Liver (tissue), 9 donors: ENCODE results near the gene AKNA. TPM values are rescaled to one million over a fixed set of nuclear protein-coding genes. Genes with fewer than 3 reads are reported as not detected.

Source experiments
- DNase-seq: peaks from one replicate; pipeline ENCODE4 v3.0.0-alpha.2; 2017; ENCODE audit warnings: low spot score
- H3K27ac ChIP-seq, 2 donors: one replicate each; pipeline ENCODE4 v1.7.0; 2013; ENCODE audit warnings: inconsistent platforms in 2 of 2, low read length in 2 of 2, control low read depth in 1 of 2, low read depth in 1 of 2, mild to moderate bottlenecking in 1 of 2
- H3K27me3 ChIP-seq, 4 donors: one replicate each; pipeline versions ENCODE4 v1.6.1 to v1.7.0; 2013; ENCODE audit warnings: low read length in 3 of 4, inconsistent platforms in 1 of 4, mild to moderate bottlenecking in 1 of 4, moderate library complexity in 1 of 4; ENCODE audit not compliant: control insufficient read depth in 4 of 4, insufficient read depth in 4 of 4
- H3K36me3 ChIP-seq, 4 donors: one replicate each; pipeline versions ENCODE4 v1.6.1 to v1.7.0; 2013; ENCODE audit warnings: low read length in 3 of 4, mild to moderate bottlenecking in 3 of 4, low read depth in 1 of 4, moderate library complexity in 1 of 4; ENCODE audit not compliant: control insufficient read depth in 4 of 4, insufficient read depth in 3 of 4
- H3K4me1 ChIP-seq, 4 donors: one replicate each; pipeline versions ENCODE4 v1.6.1 to v1.7.0; 2013; ENCODE audit warnings: low read length in 3 of 4, mild to moderate bottlenecking in 3 of 4, moderate library complexity in 1 of 4; ENCODE audit not compliant: control insufficient read depth in 4 of 4, insufficient read depth in 4 of 4
- H3K4me3 ChIP-seq, 3 donors: one replicate each; pipeline versions ENCODE4 v1.6.1 to v1.7.0; 2013; ENCODE audit warnings: low read length in 3 of 3, control low read depth in 1 of 3, low read depth in 1 of 3, mild to moderate bottlenecking in 1 of 3
- H3K9ac ChIP-seq, 2 donors: one replicate each; pipeline ENCODE4 v1.7.0; 2013; ENCODE audit warnings: low read length in 2 of 2, mild to moderate bottlenecking in 2 of 2, moderate library complexity in 2 of 2, control low read depth in 1 of 2, low read depth in 1 of 2
- H3K9me3 ChIP-seq, 4 donors: one replicate each; pipeline versions ENCODE4 v1.6.1 to v1.7.0; 2013; ENCODE audit warnings: low read length in 3 of 4; ENCODE audit not compliant: control insufficient read depth in 4 of 4
- EGR1 ChIP-seq, 2 donors: IDR thresholded peaks; 2 replicates each; pipeline ENCODE4 v1.6.1; 2016 to 2018; ENCODE audit warnings: antibody characterized with exemption in 2 of 2, low read depth in 2 of 2
- FOXA1 ChIP-seq: IDR thresholded peaks from 2 replicates; pipeline ENCODE4 v1.6.1; 2016; ENCODE audit warnings: antibody characterized with exemption
- FOXA2 ChIP-seq: IDR thresholded peaks from 2 replicates; pipeline ENCODE4 v1.6.1; 2016; ENCODE audit warnings: antibody characterized with exemption
- GABPA ChIP-seq, 2 donors: IDR thresholded peaks in 1 of 2; conservative IDR thresholded peaks in 1 of 2; 2 replicates each; pipeline ENCODE4 v1.6.1; 2016; ENCODE audit warnings: antibody characterized with exemption in 2 of 2, mild to moderate bottlenecking in 1 of 2, moderate library complexity in 1 of 2
- HNF4A ChIP-seq, 2 donors: conservative IDR thresholded peaks; 2 replicates each; pipeline ENCODE4 v1.6.1; 2016; ENCODE audit warnings: antibody characterized with exemption in 2 of 2, mild to moderate bottlenecking in 2 of 2
- HNF4G ChIP-seq: IDR thresholded peaks from 2 replicates; pipeline ENCODE4 v1.6.1; 2016; ENCODE audit warnings: antibody characterized with exemption
- JUND ChIP-seq, 2 donors: IDR thresholded peaks; 2 replicates each; pipeline ENCODE4 v1.6.1; 2016; ENCODE audit warnings: antibody characterized with exemption in 2 of 2
- NR2F2 ChIP-seq: IDR thresholded peaks from 2 replicates; pipeline ENCODE4 v1.6.1; 2016; ENCODE audit warnings: antibody characterized with exemption
- RAD21 ChIP-seq, 2 donors: IDR thresholded peaks; 2 replicates each; pipeline ENCODE4 v1.6.1; 2016; ENCODE audit warnings: antibody characterized with exemption in 2 of 2, mild to moderate bottlenecking in 2 of 2
- REST ChIP-seq: IDR thresholded peaks from 2 replicates; pipeline ENCODE4 v1.6.1; 2016; ENCODE audit warnings: antibody characterized with exemption, mild to moderate bottlenecking
- RXRA ChIP-seq, 2 donors: IDR thresholded peaks; 2 replicates each; pipeline ENCODE4 v1.6.1; 2017 to 2018; ENCODE audit warnings: antibody characterized with exemption in 2 of 2, mild to moderate bottlenecking in 1 of 2
- SP1 ChIP-seq: IDR thresholded peaks from 2 replicates; pipeline ENCODE4 v1.6.1; 2018; ENCODE audit warnings: antibody characterized with exemption, mild to moderate bottlenecking
- TAF1 ChIP-seq: conservative IDR thresholded peaks from 2 replicates; pipeline ENCODE4 v1.6.1; 2016; ENCODE audit warnings: antibody characterized with exemption, mild to moderate bottlenecking
- YY1 ChIP-seq: IDR thresholded peaks from 2 replicates; pipeline ENCODE4 v1.6.1; 2016; ENCODE audit warnings: antibody characterized with exemption, mild to moderate bottlenecking
- ZBTB33 ChIP-seq: IDR thresholded peaks from 2 replicates; pipeline ENCODE4 v1.6.1; 2016; ENCODE audit warnings: antibody characterized with exemption
- WGBS: extraction: QIAGEN DNeasy Blood & Tissue Kit; methylation state at CpG from one replicate; pipeline ENCODE4 v1.1.7; 2013; 5-methylcytosine and 5-hydroxymethylcytosine counted together
- polyA plus RNA-seq, 2 donors: library from polyadenylated mRNA; stranded (reverse) in 1 of 2; unstranded in 1 of 2; fragments of 200-250 nt in 1 of 2; fragments of >200 nt in 1 of 2; fragmentation: Nextera tagmentation in 1 of 2; extraction: Ambion mirVana in 1 of 2; gene quantifications; one replicate each; pipeline versions ENCODE4 v1.2.1 to v1.2.3, GENCODE V29; 2013 to 2015
- total RNA-seq, 2 donors: library from RNA; depleted of rRNA; stranded (reverse); fragments of >200 nt; gene quantifications; one replicate each; pipeline ENCODE4 v1.2.3, GENCODE V29; 2014
- TF ChIP-seq, protein P1 (sequence below): IDR thresholded peaks from 2 replicates; pipeline ENCODE4 v1.6.1; 2016; ENCODE audit warnings: antibody characterized with exemption
- TF ChIP-seq, protein P2 (sequence below): fragments of 150-350 bp; IDR thresholded peaks from 2 replicates; pipeline ENCODE4 v1.5.1; 2017; ENCODE audit warnings: improper control_type of control experiment, low read depth, low read length; ENCODE audit not compliant: missing input control
- TF ChIP-seq, protein P3 (sequence below): IDR thresholded peaks from 2 replicates; pipeline ENCODE4 v1.6.1; 2016; ENCODE audit warnings: antibody characterized with exemption
- donor health status: healthy.
- donor health status: healthy.
- donor health status: healthy.
- donor health status: healthy.
- donor health status: healthy.

The AKNA gene
- total and polyA plus RNA-seq, 4 donors: 4.2 to 31.7 (median 6.9) TPM

- peak; percentile 24 for DNase-seq
These were observed 85.8 kb downstream of the AKNA start for GRCh38 chr9:114301798-114302565.

DNA sequence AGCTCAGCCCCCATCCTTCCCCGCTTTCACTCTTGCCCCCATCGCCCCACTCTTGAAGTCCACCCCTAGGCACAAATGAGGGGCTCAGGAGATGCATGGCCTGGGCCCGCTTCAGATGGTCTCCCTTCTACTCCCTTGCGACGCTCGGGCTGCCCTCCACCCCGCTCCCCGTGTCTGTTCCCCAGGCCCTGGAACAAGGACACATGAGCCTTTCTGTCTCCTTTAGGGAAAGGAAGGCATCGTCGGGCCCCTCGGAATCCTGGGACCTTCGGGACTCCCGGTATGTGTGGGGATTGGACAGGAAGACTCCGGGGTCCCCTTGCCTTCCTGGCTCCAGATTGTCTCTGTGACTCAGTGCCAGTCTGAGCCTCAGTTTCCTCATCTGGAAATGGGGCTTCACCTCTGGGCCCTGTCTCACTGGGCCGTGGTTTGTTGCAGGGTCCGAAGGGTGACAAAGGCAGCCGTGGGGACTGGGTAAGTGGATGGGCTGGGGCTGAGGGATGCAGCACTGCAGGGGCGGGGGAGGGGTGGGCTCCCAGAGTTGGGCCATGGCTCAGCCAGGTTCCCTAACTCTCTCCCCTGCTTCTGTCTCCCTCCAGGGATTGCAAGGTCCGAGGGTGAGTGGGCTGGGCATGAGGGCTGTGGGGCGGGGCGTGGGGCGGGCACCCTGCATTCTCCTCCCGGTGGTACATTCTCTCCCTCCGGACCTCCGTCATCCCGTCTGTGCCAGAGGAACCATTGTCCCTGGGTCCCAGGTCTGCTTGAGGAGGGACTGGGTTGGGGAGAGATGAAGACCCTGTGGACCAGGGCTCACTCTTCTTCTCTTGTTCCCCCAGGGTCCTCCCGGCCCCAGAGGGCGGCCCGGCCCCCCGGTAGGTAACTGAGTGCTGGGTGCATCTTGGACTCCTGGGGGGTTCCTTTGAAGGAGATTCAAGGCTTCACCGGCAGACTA lies 86.7 kb downstream of the AKNA start:
- Histone ChIP-seq H3K36me3 (peaks cover 0 to 17% (median 10%) of the 10 kb centered on the region in 4 donors), H3K27me3 (no peaks in the 10 kb centered on the region), H3K9me3 (no peaks in the 10 kb centered on the region), H3K27ac (no peak overlapping the region), H3K4me3 (no peak overlapping the region), H3K4me1 (peaks cover 0 to 16% (median 12%) of the 10 kb centered on the region in 4 donors), H3K9ac (no peak overlapping the region)
- WGBS: 95% methylated on average over 31 of the region's 31 CpGs
- TF ChIP-seq ZBTB33 (no peak), RAD21 (IDR thresholded peaks at IDR 0.05) (no peak), NR2F2 (no peak), FOXA2 (no peak), YY1 (no peak), REST (no peak), TAF1 (no peak), HNF4A (conservative IDR thresholded peaks at IDR 0.05) (no peak), GABPA (IDR thresholded peaks at IDR 0.05 in 1 of 2, conservative IDR thresholded peaks at IDR 0.05 in 1 of 2) (no peak), RXRA (IDR thresholded peaks at IDR 0.05) (no peak), EGR1 (IDR thresholded peaks at IDR 0.05; ENCODE audit: low read depth in 2 of 2) (no peak), JUND (IDR thresholded peaks at IDR 0.05) (no peak), FOXA1 (no peak), HNF4G (no peak), SP1 (no peak)
- TF ChIP-seq, protein P1, sequence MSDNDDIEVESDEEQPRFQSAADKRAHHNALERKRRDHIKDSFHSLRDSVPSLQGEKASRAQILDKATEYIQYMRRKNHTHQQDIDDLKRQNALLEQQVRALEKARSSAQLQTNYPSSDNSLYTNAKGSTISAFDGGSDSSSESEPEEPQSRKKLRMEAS: no peak
- TF ChIP-seq, protein P2, sequence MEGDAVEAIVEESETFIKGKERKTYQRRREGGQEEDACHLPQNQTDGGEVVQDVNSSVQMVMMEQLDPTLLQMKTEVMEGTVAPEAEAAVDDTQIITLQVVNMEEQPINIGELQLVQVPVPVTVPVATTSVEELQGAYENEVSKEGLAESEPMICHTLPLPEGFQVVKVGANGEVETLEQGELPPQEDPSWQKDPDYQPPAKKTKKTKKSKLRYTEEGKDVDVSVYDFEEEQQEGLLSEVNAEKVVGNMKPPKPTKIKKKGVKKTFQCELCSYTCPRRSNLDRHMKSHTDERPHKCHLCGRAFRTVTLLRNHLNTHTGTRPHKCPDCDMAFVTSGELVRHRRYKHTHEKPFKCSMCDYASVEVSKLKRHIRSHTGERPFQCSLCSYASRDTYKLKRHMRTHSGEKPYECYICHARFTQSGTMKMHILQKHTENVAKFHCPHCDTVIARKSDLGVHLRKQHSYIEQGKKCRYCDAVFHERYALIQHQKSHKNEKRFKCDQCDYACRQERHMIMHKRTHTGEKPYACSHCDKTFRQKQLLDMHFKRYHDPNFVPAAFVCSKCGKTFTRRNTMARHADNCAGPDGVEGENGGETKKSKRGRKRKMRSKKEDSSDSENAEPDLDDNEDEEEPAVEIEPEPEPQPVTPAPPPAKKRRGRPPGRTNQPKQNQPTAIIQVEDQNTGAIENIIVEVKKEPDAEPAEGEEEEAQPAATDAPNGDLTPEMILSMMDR: no peak
- TF ChIP-seq, protein P3, sequence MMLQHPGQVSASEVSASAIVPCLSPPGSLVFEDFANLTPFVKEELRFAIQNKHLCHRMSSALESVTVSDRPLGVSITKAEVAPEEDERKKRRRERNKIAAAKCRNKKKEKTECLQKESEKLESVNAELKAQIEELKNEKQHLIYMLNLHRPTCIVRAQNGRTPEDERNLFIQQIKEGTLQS: no peak
- no peak for DNase-seq

More at GRCh38 chr9:114301798-114302565, 85.8 kb downstream of the AKNA start:
- H3K9ac ChIP-seq: no peak overlapping the region
- no peaks in the 10 kb centered on the region for H3K27me3 ChIP-seq
- H3K9me3 ChIP-seq: no peaks in the 10 kb centered on the region
- peaks cover 0 to 22% (median 16%) of the 10 kb centered on the region in 4 donors for H3K4me1 ChIP-seq
- no peak overlapping the region for H3K27ac ChIP-seq
- no peak overlapping the region for H3K4me3 ChIP-seq
- no peak for TF ChIP-seq HNF4G
- TF ChIP-seq RAD21 (IDR thresholded peaks at IDR 0.05): no peak
- TF ChIP-seq EGR1 (IDR thresholded peaks at IDR 0.05; ENCODE audit: low read depth in 2 of 2): no peak
- H3K36me3 ChIP-seq: peaks cover 0 to 13% (median 9%) of the 10 kb centered on the region in 4 donors
- 86% methylated on average over 15 of the region's 15 CpGs for WGBS
